GM12878 (cell line): ENCODE data around the gene ICA1. TPM values are rescaled to one million over a fixed set of nuclear protein-coding genes. Genes with fewer than 3 reads are reported as not detected.
A peak's percentile ranks its signal among the peaks of the same experiment; 100 is the strongest.

ENCODE experiments used
- BHLHE40 ChIP-seq, 2 experiments: fragments of 450-650 bp in 1 of 2; IDR thresholded peaks; 2 replicates each; pipeline ENCODE4 v1.6.1; 2011 to 2017; ENCODE audit warnings: low read depth in 2 of 2, borderline replicate concordance in 1 of 2, improper control_type of control experiment in 1 of 2, low read length in 1 of 2, mild to moderate bottlenecking in 1 of 2
- BMI1 ChIP-seq: fragments of 450-650 bp; IDR thresholded peaks from 2 replicates; pipeline ENCODE4 v1.6.1; 2016; ENCODE audit warnings: mild to moderate bottlenecking, moderate library complexity, borderline replicate concordance
- FOXM1 ChIP-seq: IDR thresholded peaks from 2 replicates; pipeline ENCODE4 v1.6.1; 2012; ENCODE audit warnings: low read depth, mild to moderate bottlenecking, inconsistent platforms, low read length, moderate library complexity
- IKZF2 ChIP-seq, 2 experiments: fragments of 450-650 bp; IDR thresholded peaks; 2 replicates each; pipeline ENCODE4 v1.6.1; 2017; ENCODE audit warnings: mild to moderate bottlenecking in 2 of 2, moderate library complexity in 2 of 2
- IRF4 ChIP-seq: IDR thresholded peaks from 2 replicates; pipeline ENCODE4 v1.6.1; 2011; ENCODE audit warnings: low read depth, low read length
- KDM1A ChIP-seq: fragments of 200-600 bp; sonication (generic); IDR thresholded peaks from 2 replicates; pipeline ENCODE4 v1.6.1; 2016; ENCODE audit warnings: borderline replicate concordance
- MEF2A ChIP-seq: IDR thresholded peaks from 2 replicates; pipeline ENCODE4 v1.6.1; 2011; ENCODE audit warnings: low read depth, mild to moderate bottlenecking, low read length, moderate library complexity; ENCODE audit not compliant: insufficient read depth
- MTA2 ChIP-seq: fragments of 450-650 bp; IDR thresholded peaks from 2 replicates; pipeline ENCODE4 v1.6.1; 2016; ENCODE audit warnings: low read depth, mild to moderate bottlenecking, moderate library complexity
- MYC ChIP-seq: IDR thresholded peaks from 2 replicates; pipeline ENCODE4 v1.6.1; 2011; ENCODE audit warnings: mild to moderate bottlenecking, low read length, moderate library complexity, inconsistent platforms; ENCODE audit not compliant: insufficient read depth, insufficient replicate concordance, insufficient read length, severe bottlenecking
- NBN ChIP-seq: fragments of 450-650 bp; IDR thresholded peaks from 2 replicates; pipeline ENCODE4 v1.6.1; 2016
- RAD21 ChIP-seq: IDR thresholded peaks from 2 replicates; pipeline ENCODE4 v1.6.1; 2011; ENCODE audit warnings: mild to moderate bottlenecking, low read depth, low read length, moderate library complexity; ENCODE audit not compliant: insufficient read depth
- RELA ChIP-seq: fragments of 450-650 bp; IDR thresholded peaks from 2 replicates; pipeline ENCODE4 v1.8.0; 2014; ENCODE audit warnings: borderline replicate concordance; ENCODE audit not compliant: partially characterized antibody
- SIN3A ChIP-seq: IDR thresholded peaks from 2 replicates; pipeline ENCODE4 v1.6.1; 2012; ENCODE audit warnings: low read depth, low read length, improper control_type of control experiment
- SMAD1 ChIP-seq: fragments of 450-650 bp; IDR thresholded peaks from 2 replicates; pipeline ENCODE4 v1.6.1; 2018; ENCODE audit warnings: mild to moderate bottlenecking, low read depth; ENCODE audit not compliant: partially characterized antibody
- SMC3 ChIP-seq: IDR thresholded peaks from 2 replicates; pipeline ENCODE4 v1.6.1; 2011; ENCODE audit warnings: low read length, improper control_type of control experiment, borderline replicate concordance
- STAT1 ChIP-seq: fragments of 450-650 bp; conservative IDR thresholded peaks from 2 replicates; pipeline ENCODE4 v1.6.1; 2014; ENCODE audit warnings: antibody characterized with exemption, mild to moderate bottlenecking
- ZNF207 ChIP-seq: fragments of 450-650 bp; IDR thresholded peaks from 2 replicates; pipeline ENCODE4 v1.6.1; 2014; ENCODE audit warnings: antibody characterized with exemption, mild to moderate bottlenecking, borderline replicate concordance
- ZNF622 ChIP-seq: fragments of 450-650 bp; IDR thresholded peaks from 2 replicates; pipeline ENCODE4 v1.6.1; 2017; ENCODE audit warnings: mild to moderate bottlenecking, inconsistent platforms
- polyA plus RNA-seq, 11 experiments: library from polyadenylated mRNA; depleted of rRNA in 4 of 11; unstranded in 6 of 11; stranded (reverse) in 5 of 11; fragments of >200 nt; fragmentation: Nextera tagmentation in 4 of 11; fragmentation: Illumina TruSeq in 1 of 11; extraction: Ambion mirVana in 4 of 11; extraction: Trizol in 1 of 11; gene quantifications; 1 replicate in 1 of 11; 2 replicates in 10 of 11; pipeline versions ENCODE4 v1.2.1 to v1.2.3, GENCODE V29; 2011 to 2016; ENCODE audit warnings: inconsistent platforms in 2 of 11, missing spikeins in 2 of 11, low read depth in 1 of 11
- total RNA-seq, 4 experiments: library from RNA; depleted of rRNA in 3 of 4; stranded (reverse); fragments of >200 nt in 3 of 4; fragmentation: Illumina TruSeq in 1 of 4; extraction: Trizol in 1 of 4; gene quantifications; 2 replicates each; pipeline versions ENCODE4 v1.2.1 to v1.2.3, GENCODE V29; 2013 to 2021
- TF ChIP-seq, protein P1 (sequence below): IDR thresholded peaks from 2 replicates; pipeline ENCODE4 v1.6.1; 2012; ENCODE audit warnings: low read length, inconsistent platforms
- TF ChIP-seq, protein P2 (sequence below), 3 experiments: IDR thresholded peaks in 2 of 3; conservative IDR thresholded peaks in 1 of 3; 2 replicates each; pipeline ENCODE4 v1.5.1; 2011; ENCODE audit warnings: low read depth in 3 of 3, low read length in 3 of 3, mild to moderate bottlenecking in 3 of 3, control low read depth in 2 of 3, moderate library complexity in 2 of 3, inconsistent platforms in 1 of 3, mixed read lengths in 1 of 3; ENCODE audit not compliant: control insufficient read depth in 2 of 3, insufficient read depth in 1 of 3; ENCODE audit errors: extremely low read depth in 1 of 3
- TF ChIP-seq, protein P3 (sequence below): fragments of 450-650 bp; IDR thresholded peaks from 2 replicates; pipeline ENCODE4 v1.6.1; 2016; ENCODE audit warnings: mild to moderate bottlenecking
- TF ChIP-seq, protein P4 (sequence below): fragments of 450-650 bp; IDR thresholded peaks from 2 replicates; pipeline ENCODE4 v1.6.1; 2016; ENCODE audit warnings: mild to moderate bottlenecking
- TF ChIP-seq, protein P5 (sequence below): fragments of 450-650 bp; IDR thresholded peaks from 2 replicates; pipeline ENCODE4 v1.6.1; 2018; ENCODE audit warnings: mild to moderate bottlenecking, low read depth, moderate library complexity; ENCODE audit not compliant: partially characterized antibody

Gene ICA1
- total and polyA plus RNA-seq, 10 of the 15 experiments (the other 5 are each of a cell fraction or from before 2014, with no cell fraction given), result 1.3 to 35.1 (median 3.3) TPM

DNA sequence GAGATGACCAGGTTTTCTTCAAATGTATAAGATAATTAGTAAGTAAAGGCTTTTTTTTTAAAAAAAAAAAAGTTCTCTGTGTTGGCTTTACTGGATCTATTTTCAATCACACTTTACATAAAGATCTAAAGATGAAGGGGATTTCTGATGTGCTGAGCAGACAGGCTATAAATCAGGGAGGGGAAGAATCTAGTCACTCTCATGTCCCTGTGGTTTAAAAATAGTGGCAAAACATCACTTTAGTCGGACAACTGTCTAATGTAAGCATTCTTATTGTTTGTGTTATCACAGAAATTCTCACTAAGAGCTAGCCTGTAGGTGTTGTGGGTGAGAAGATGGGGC, 132.7 kb downstream of the ICA1 start (continued):
- TF ChIP-seq BHLHE40 (IDR thresholded peaks at IDR 0.05; ENCODE audit: borderline replicate concordance in 1 of 2, low read depth in 2 of 2, low read length in 1 of 2) (0 out of 4 replicates have a peak, but pooled peaks have one; percentile 36 to 38), NBN (0 out of 2 replicates have a peak, but pooled peaks have one; percentile 16), RELA (no peak), MTA2 (peak; percentile 77), SMC3 (no peak), MYC (no peak), SMAD1 (peak; percentile 28), IRF4 (no peak), RAD21 (peak; percentile 5; the same call in 1 of the 2 replicates), IKZF2 (IDR thresholded peaks at IDR 0.05) (peak; percentile 25 to 44; a peak in 3 of 4 replicates), BMI1 (no peak; the same call in 1 of the 2 replicates), ZNF622 (no peak), MEF2A (peak; percentile 90), STAT1 (no peak), KDM1A (no peak), ZNF207 (no peak), SIN3A (no peak), FOXM1 (no peak)
- TF ChIP-seq, protein P1, sequence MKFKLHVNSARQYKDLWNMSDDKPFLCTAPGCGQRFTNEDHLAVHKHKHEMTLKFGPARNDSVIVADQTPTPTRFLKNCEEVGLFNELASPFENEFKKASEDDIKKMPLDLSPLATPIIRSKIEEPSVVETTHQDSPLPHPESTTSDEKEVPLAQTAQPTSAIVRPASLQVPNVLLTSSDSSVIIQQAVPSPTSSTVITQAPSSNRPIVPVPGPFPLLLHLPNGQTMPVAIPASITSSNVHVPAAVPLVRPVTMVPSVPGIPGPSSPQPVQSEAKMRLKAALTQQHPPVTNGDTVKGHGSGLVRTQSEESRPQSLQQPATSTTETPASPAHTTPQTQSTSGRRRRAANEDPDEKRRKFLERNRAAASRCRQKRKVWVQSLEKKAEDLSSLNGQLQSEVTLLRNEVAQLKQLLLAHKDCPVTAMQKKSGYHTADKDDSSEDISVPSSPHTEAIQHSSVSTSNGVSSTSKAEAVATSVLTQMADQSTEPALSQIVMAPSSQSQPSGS, result no peak
- TF ChIP-seq, protein P2, sequence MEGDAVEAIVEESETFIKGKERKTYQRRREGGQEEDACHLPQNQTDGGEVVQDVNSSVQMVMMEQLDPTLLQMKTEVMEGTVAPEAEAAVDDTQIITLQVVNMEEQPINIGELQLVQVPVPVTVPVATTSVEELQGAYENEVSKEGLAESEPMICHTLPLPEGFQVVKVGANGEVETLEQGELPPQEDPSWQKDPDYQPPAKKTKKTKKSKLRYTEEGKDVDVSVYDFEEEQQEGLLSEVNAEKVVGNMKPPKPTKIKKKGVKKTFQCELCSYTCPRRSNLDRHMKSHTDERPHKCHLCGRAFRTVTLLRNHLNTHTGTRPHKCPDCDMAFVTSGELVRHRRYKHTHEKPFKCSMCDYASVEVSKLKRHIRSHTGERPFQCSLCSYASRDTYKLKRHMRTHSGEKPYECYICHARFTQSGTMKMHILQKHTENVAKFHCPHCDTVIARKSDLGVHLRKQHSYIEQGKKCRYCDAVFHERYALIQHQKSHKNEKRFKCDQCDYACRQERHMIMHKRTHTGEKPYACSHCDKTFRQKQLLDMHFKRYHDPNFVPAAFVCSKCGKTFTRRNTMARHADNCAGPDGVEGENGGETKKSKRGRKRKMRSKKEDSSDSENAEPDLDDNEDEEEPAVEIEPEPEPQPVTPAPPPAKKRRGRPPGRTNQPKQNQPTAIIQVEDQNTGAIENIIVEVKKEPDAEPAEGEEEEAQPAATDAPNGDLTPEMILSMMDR (IDR thresholded peaks at IDR 0.05 in 2 of 3, conservative IDR thresholded peaks at IDR 0.05 in 1 of 3; ENCODE audit: control insufficient read depth in 2 of 3, extremely low read depth in 1 of 3, insufficient read depth in 1 of 3, low read depth in 3 of 3, low read length in 3 of 3), result no peak
- TF ChIP-seq, protein P3, sequence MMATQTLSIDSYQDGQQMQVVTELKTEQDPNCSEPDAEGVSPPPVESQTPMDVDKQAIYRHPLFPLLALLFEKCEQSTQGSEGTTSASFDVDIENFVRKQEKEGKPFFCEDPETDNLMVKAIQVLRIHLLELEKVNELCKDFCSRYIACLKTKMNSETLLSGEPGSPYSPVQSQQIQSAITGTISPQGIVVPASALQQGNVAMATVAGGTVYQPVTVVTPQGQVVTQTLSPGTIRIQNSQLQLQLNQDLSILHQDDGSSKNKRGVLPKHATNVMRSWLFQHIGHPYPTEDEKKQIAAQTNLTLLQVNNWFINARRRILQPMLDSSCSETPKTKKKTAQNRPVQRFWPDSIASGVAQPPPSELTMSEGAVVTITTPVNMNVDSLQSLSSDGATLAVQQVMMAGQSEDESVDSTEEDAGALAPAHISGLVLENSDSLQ, result peak; percentile 91
- TF ChIP-seq, protein P4, sequence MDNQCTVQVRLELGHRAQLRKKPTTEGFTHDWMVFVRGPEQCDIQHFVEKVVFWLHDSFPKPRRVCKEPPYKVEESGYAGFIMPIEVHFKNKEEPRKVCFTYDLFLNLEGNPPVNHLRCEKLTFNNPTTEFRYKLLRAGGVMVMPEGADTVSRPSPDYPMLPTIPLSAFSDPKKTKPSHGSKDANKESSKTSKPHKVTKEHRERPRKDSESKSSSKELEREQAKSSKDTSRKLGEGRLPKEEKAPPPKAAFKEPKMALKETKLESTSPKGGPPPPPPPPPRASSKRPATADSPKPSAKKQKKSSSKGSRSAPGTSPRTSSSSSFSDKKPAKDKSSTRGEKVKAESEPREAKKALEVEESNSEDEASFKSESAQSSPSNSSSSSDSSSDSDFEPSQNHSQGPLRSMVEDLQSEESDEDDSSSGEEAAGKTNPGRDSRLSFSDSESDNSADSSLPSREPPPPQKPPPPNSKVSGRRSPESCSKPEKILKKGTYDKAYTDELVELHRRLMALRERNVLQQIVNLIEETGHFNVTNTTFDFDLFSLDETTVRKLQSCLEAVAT, result peak; percentile 46; the same call in 1 of the 2 replicates
- TF ChIP-seq, protein P5, sequence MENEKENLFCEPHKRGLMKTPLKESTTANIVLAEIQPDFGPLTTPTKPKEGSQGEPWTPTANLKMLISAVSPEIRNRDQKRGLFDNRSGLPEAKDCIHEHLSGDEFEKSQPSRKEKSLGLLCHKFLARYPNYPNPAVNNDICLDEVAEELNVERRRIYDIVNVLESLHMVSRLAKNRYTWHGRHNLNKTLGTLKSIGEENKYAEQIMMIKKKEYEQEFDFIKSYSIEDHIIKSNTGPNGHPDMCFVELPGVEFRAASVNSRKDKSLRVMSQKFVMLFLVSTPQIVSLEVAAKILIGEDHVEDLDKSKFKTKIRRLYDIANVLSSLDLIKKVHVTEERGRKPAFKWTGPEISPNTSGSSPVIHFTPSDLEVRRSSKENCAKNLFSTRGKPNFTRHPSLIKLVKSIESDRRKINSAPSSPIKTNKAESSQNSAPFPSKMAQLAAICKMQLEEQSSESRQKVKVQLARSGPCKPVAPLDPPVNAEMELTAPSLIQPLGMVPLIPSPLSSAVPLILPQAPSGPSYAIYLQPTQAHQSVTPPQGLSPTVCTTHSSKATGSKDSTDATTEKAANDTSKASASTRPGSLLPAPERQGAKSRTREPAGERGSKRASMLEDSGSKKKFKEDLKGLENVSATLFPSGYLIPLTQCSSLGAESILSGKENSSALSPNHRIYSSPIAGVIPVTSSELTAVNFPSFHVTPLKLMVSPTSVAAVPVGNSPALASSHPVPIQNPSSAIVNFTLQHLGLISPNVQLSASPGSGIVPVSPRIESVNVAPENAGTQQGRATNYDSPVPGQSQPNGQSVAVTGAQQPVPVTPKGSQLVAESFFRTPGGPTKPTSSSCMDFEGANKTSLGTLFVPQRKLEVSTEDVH, result no peak
